Stimulated activated naive B cell treated with anti-CD40 and anti-IgM and Interleukin-4, amounts not matched to agents 10 μg/mL and 1 μg/mL and 100 μg/mL, for 72 hours (primary cell): ENCODE results near the gene TSR3.

Source experiments
- ATAC-seq, 2 donors: fragments of 150-1000 bp; cut with Tn5 transposase; replicated peaks; 2 replicates each; pipeline ENCODE4 v1.10.0; 2021; ENCODE audit warnings: moderate library complexity in 1 of 2
- DNase-seq: peaks from one replicate; pipeline ENCODE4 v3.0.0; 2021
- H3K27ac Mint-ChIP-seq: one replicate; pipeline ENCODE4 v1.8.0; 2022; ENCODE audit warnings: mild to moderate bottlenecking, mixed read lengths
- H3K27me3 Mint-ChIP-seq, 2 donors: one replicate each; pipeline ENCODE4 v1.8.0; 2022; ENCODE audit warnings: mixed read lengths in 2 of 2
- H3K36me3 Mint-ChIP-seq, 2 donors: one replicate each; pipeline ENCODE4 v1.8.0; 2022; ENCODE audit warnings: mixed read lengths in 2 of 2, mild to moderate bottlenecking in 1 of 2
- H3K4me1 Mint-ChIP-seq, 2 donors: one replicate each; pipeline ENCODE4 v1.8.0; 2022; ENCODE audit warnings: mixed read lengths in 2 of 2, mild to moderate bottlenecking in 1 of 2
- H3K4me3 Mint-ChIP-seq, 2 donors: one replicate each; pipeline ENCODE4 v1.8.0; 2022; ENCODE audit warnings: mild to moderate bottlenecking in 2 of 2, mixed read lengths in 2 of 2, moderate library complexity in 1 of 2
- H3K9me3 Mint-ChIP-seq, 2 donors: one replicate each; pipeline ENCODE4 v1.8.0; 2022; ENCODE audit warnings: mixed read lengths in 2 of 2, mild to moderate bottlenecking in 1 of 2

The TSR3 gene

GRCh38 chr16:1383556-1383955 is 31.9 kb upstream of the TSR3 start:
- Mint-ChIP-seq H3K36me3 (peaks cover 29 to 30% of the 10 kb centered on the region in 2 donors), H3K27ac (no peak overlapping the region), H3K4me1 (peaks cover 10 to 12% of the 10 kb centered on the region in 2 donors)

DNA sequence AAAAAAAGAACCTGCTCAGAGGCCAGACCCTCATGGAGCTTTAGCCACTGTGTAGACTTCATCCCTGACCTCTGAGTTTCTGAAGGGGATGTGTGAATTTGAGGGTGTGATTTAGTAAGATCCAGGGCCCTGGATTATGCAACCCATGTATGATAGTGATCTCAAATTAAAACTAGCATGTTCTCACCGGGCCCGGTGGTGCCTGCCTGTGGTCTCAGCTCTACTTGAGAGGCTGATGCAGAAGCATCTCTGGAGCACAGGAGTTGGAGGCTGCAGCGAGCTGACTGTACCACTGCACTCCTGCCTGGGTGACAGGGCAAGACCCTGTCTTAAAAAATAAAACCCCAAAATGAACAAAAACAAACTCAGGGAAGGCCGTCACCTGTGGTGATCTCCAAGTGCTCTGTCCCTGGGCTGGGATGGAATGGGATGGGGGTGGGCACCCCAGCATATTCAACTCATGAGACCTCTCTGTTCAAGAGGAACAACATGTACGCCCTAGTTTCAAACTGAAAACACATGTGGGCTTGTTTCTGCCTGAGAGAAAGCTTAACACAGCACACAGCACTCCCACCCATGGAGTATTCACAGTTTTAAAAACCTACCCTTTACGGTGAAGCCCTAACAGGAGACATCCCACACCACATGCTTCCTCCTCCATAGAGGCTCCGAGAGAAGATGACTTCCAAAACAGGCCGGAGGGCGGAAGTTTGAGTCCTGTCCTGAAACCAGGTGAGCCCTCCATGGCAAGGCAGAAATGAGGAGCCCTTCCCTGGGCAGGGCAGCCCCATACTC is 30.1 kb upstream of the TSR3 start:
- ATAC-seq (no peak), DNase-seq (no peak)
- H3K36me3 Mint-ChIP-seq, result peaks cover 24 to 28% of the 10 kb centered on the region in 2 donors
- H3K4me3 Mint-ChIP-seq, result no peak overlapping the region
- H3K27ac Mint-ChIP-seq, result no peak overlapping the region
- no peaks in the 10 kb centered on the region for H3K27me3 Mint-ChIP-seq
- H3K9me3 Mint-ChIP-seq, result no peaks in the 10 kb centered on the region
- H3K4me1 Mint-ChIP-seq, result peaks cover 18 to 30% of the 10 kb centered on the region in 2 donors

More at GRCh38 chr16:1383556-1383955, 31.9 kb upstream of the TSR3 start:
- Mint-ChIP-seq H3K4me3 (no peak overlapping the region), H3K27me3 (no peaks in the 10 kb centered on the region), H3K9me3 (no peaks in the 10 kb centered on the region)
- ATAC-seq, result no peak
- DNase-seq, result no peak

- no peaks in the 10 kb centered on the region for H3K9me3 Mint-ChIP-seq
- peak overlapping the region; percentile 87 for H3K4me3 Mint-ChIP-seq
- no peaks in the 10 kb centered on the region for H3K27me3 Mint-ChIP-seq
- ATAC-seq (no peak), DNase-seq (no peak)
- H3K27ac Mint-ChIP-seq, result peak overlapping the region; percentile 93
- H3K4me1 Mint-ChIP-seq, result peaks cover 23 to 37% of the 10 kb centered on the region in 2 donors
- peaks cover 25 to 30% of the 10 kb centered on the region in 2 donors for H3K36me3 Mint-ChIP-seq
Measured at GRCh38 chr16:1380195-1380594, 28.5 kb upstream of the TSR3 start.

- Mint-ChIP-seq H3K27ac (peak overlapping the region; percentile 93), H3K36me3 (peaks cover 22 to 26% of the 10 kb centered on the region in 2 donors), H3K4me1 (peaks cover 21 to 37% of the 10 kb centered on the region in 2 donors), H3K27me3 (no peaks in the 10 kb centered on the region), H3K4me3 (peak overlapping the region; percentile 87 to 88), H3K9me3 (no peaks in the 10 kb centered on the region)
- DNase-seq, result peak; percentile 47
- peak; percentile 71 to 77 for ATAC-seq
Measured at GRCh38 chr16:1379304-1380076, 27.8 kb upstream of the TSR3 start.

DNA sequence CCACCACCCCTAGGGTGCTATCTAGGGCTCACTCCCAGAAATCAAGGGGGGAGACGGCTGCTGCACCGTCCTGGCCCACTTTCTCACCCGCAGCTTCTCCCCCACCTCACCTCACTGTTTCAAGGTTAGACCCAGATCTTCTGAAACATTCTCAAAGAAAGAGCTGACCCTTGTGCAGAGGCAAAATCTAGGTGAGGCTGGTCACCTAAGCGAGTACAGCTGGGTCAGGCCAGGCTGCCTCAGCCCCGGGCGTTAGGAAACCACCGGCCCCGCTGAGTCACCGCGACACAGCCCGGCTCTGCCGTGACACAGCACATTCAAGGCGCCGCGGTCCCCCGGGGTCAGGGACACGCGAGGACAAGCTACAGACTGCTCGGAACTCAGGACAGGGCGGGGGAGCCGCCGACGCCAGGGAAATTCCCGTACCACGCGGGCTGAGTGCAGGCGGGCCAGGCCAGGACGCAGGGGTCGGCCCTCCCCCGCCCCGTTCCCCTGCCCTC is 27.2 kb upstream of the TSR3 start:
- Mint-ChIP-seq H3K27ac (peak overlapping the region; percentile 97), H3K4me3 (peak overlapping the region; percentile 87 to 88)

DNA sequence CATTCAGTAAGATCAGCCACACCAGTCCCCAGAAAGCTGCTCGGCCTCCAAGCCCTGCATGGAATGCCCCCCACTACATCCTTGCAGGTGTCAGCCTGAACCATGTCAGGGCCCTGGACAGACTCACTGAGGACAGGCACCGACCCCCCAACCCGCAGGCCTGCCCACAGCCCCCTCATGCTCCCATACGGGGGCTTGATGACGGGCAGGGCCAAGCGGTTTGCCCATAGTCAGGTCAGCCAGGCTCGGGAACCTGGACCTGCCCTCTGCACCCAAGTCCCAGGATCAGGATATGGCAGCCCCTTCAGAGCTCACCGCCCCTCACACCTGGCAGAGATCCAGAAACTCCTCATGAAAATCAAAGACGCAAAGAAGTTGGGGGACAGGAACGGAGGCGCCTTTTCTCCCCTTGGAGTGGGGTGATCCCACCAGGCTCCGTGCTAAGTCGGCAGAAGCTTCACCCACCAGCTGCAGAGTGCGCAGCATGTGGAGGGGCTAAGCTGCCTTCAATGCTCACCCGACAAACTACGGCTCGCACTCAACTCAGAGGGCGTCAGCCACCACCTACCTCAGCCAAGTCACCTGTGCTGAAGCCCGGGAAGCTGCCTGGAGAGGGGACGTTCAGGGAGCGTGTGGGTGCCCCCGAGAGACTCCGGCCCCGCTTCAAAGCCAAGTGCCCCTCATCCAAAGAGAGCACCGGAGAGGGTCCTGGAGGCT is 26.6 kb upstream of the TSR3 start:
- H3K4me1 Mint-ChIP-seq, result peaks cover 23 to 37% of the 10 kb centered on the region in 2 donors
- peaks cover 22 to 27% of the 10 kb centered on the region in 2 donors for H3K36me3 Mint-ChIP-seq
- H3K4me3 Mint-ChIP-seq, result peak overlapping the region; percentile 87 to 88
- H3K27ac Mint-ChIP-seq, result peak overlapping the region; percentile 97
- no peak for ATAC-seq
- H3K27me3 Mint-ChIP-seq, result no peaks in the 10 kb centered on the region
- H3K9me3 Mint-ChIP-seq, result no peaks in the 10 kb centered on the region
- DNase-seq, result no peak

More for the DNA sequence above, 27.2 kb upstream of the TSR3 start:
- ATAC-seq (peak; percentile 81 to 84), DNase-seq (peak; percentile 75)
- Mint-ChIP-seq H3K4me1 (peaks cover 23 to 37% of the 10 kb centered on the region in 2 donors), H3K27me3 (no peaks in the 10 kb centered on the region), H3K9me3 (no peaks in the 10 kb centered on the region), H3K36me3 (peaks cover 22 to 27% of the 10 kb centered on the region in 2 donors)

DNA sequence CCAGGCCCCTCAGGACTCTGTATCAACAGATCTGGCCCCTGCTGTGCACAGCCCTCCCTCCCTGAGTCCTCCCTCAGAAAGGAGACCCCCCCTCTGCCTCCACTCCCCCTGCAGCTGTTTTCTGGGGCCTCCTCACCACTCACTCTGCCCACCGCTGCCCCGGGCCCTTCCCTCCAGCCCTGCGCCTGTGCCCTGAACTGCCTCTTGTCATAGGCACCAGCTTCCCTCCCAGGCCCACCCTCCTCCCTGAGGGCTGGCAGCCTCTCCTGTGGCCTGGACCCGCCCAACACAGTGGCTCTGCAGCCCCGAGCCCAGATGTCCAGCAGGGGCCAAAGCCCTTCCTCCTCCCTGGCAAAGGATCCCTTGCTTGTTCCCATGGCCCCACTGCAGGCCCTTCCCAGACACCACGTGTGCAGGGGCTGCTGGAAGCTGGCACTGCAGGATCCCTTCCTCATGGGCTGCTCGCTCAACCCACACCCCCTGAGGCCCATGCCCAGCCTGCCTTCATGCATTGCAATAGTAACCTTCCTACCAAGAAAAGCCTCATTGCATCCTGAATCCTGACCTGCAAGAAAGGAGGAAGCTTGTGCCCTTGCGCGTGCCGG is 25.8 kb upstream of the TSR3 start:
- no peaks in the 10 kb centered on the region for H3K27me3 Mint-ChIP-seq
- H3K9me3 Mint-ChIP-seq, result no peaks in the 10 kb centered on the region
- peaks cover 20 to 27% of the 10 kb centered on the region in 2 donors for H3K36me3 Mint-ChIP-seq
- peak overlapping the region; percentile 87 to 88 for H3K4me3 Mint-ChIP-seq
- peak overlapping the region; percentile 97 for H3K27ac Mint-ChIP-seq
- ATAC-seq, result no peak
- H3K4me1 Mint-ChIP-seq, result peaks cover 23 to 37% of the 10 kb centered on the region in 2 donors
- no peak for DNase-seq

DNA sequence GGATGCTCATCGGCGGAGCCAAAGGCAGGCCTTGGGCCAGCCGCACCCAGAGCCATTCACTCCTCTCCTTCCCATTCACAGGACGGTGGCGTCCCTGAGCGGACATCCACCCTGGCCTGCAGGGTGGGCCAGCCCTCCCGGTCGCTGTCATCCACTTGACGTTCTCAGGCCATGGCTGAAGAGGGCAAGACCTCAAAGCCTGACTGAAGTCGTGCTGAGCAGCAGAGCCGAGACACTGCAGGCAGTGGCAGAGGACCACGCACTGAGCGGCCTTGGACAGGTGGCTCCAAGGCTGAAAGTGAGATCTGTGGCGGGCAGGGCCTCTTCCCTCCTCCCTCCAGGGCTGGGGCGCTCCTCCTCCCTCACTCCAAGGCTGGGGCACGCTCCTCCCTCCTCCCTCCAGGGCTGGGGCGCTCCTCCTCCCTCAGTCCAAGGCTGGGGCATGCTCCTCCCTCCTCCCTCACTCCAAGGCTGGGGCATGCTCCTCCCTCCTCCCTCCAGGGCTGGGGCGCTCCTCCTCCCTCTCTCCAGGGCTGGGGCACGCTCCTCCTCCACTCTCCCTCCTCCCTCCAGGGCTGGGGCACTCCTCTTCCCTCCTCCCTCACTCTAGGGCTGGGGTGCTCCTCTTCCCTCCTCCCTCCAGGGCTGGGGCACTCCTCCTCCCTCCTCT is 24.2 kb upstream of the TSR3 start:
- no peaks in the 10 kb centered on the region for H3K9me3 Mint-ChIP-seq
- peak overlapping the region in 1 of 2 donors; percentile 28 for H3K4me3 Mint-ChIP-seq
- DNase-seq, result no peak
- H3K4me1 Mint-ChIP-seq, result peaks cover 23 to 37% of the 10 kb centered on the region in 2 donors
- H3K27ac Mint-ChIP-seq, result peak overlapping the region; percentile 77
- peaks cover 14 to 26% of the 10 kb centered on the region in 2 donors for H3K36me3 Mint-ChIP-seq
- H3K27me3 Mint-ChIP-seq, result no peaks in the 10 kb centered on the region
- no peak for ATAC-seq

- no peak overlapping the region for H3K4me3 Mint-ChIP-seq
- H3K4me1 Mint-ChIP-seq, result peaks cover 23 to 36% of the 10 kb centered on the region in 2 donors
- H3K27me3 Mint-ChIP-seq, result no peaks in the 10 kb centered on the region
- DNase-seq (no peak), ATAC-seq (no peak)
- H3K27ac Mint-ChIP-seq, result no peak overlapping the region
- peaks cover 14 to 25% of the 10 kb centered on the region in 2 donors for H3K36me3 Mint-ChIP-seq
- no peaks in the 10 kb centered on the region for H3K9me3 Mint-ChIP-seq
Measured at GRCh38 chr16:1375298-1375640, 23.6 kb upstream of the TSR3 start.

DNA sequence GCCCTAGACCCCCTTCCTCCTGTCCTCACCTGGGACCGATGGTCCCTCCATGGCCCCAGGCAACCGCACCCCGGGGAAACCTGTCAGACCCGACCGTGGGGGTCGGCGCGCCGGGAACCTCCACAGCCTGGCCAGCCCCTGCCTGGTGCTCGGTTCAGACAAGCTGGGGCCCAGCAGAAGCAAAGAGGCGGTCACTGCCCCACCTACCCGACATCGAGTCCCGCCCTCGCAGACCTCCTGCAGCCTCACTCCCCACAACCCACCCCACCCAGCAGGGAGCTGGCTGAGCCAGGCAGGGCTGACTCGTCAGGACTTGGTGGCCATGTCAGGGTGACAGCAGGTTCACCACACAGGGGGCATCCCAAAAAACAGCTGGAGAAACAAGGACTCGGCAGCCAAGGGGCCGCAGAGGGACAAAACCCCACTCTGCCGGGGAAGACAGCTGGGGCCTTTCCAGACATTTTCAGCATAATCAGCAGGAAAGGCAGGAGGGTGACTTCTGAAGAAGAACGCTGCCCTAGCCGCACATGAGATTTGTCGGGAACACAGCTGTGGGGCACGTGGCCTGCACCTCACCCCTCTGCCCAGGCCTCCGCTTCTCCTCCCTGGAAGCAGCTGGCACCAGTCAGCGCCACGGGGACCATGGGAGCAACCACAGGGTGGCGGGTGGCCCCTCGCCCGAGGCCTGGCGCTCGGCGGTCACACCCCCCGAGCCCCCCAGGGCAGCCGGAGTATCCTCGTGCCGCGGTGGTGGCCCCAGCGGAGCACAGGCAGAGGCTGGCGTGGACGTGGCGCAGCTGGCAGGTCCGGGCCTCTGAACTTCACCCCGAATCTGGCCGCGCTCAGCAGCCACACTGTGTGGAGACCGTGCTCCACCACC is 23.0 kb upstream of the TSR3 start:
- H3K36me3 Mint-ChIP-seq, result peaks cover 17 to 25% of the 10 kb centered on the region in 2 donors
- DNase-seq, result no peak
- H3K4me3 Mint-ChIP-seq, result no peak overlapping the region
- H3K27ac Mint-ChIP-seq, result peak overlapping the region; percentile 31
- no peaks in the 10 kb centered on the region for H3K9me3 Mint-ChIP-seq
- no peaks in the 10 kb centered on the region for H3K27me3 Mint-ChIP-seq
- H3K4me1 Mint-ChIP-seq, result peaks cover 19 to 30% of the 10 kb centered on the region in 2 donors
- ATAC-seq, result no peak

DNA sequence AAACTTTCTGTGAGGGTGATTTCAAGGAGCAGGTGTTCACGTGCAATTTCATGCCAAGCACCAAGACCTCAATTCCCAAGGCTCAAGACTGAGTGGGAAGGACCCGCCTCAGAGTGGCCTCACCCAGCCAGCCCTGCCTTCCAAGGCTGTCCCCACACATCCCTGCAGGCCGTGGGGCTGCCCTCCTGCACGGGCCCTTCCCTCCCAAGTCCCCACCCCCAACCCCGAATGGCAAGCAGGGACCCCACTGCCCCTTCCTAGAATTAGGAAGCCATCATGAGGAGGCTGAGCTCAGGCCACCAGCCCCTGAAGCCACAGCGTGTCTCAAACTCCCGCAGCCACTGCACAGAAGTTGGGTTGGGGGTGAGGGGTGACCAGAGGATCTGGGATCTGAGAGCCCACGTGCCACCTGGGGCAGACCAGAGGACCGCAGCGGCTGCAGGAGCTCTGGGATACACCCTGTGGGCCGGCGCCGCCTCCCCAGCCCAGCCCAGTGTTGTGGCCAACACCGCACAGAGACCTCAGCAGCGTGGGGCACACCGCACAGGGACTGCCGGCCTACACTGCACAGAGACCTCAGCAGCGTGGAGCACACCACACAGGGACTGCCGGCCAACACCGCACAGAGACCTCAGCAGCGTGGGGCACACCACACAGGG is 20.7 kb upstream of the TSR3 start:
- peaks cover 7 to 14% of the 10 kb centered on the region in 2 donors for H3K4me1 Mint-ChIP-seq

More for the DNA sequence above, 20.7 kb upstream of the TSR3 start:
- no peak for DNase-seq
- no peak for ATAC-seq
- no peaks in the 10 kb centered on the region for H3K27me3 Mint-ChIP-seq
- no peaks in the 10 kb centered on the region for H3K9me3 Mint-ChIP-seq
- H3K4me3 Mint-ChIP-seq, result no peak overlapping the region
- H3K36me3 Mint-ChIP-seq, result peaks cover 16 to 21% of the 10 kb centered on the region in 2 donors
- H3K27ac Mint-ChIP-seq, result peak overlapping the region; percentile 25
